RWPE1 (cell line): Measurements from ENCODE around the gene ADGRG1.
A peak's percentile ranks its signal among the peaks of the same experiment; 100 is the strongest.

Source experiments
- CTCF ChIA-PET: fragments of 350-600 bp; sonication (Branson Sonifier 250); formaldehyde crosslinking; extraction: SDS; loops from one replicate; lab custom pipeline; 2021; lab: Yijun Ruan, JAX
- POLR2A ChIA-PET: fragments of 400-600 bp; formaldehyde crosslinking; extraction: SDS; loops from one replicate; lab custom pipeline; 2020; ENCODE audit warnings: antibody characterized with exemption; ENCODE audit not compliant: low non-redundant PET; lab: Yijun Ruan, JAX
- DNase-seq: peaks from one replicate; pipeline ENCODE4 v3.0.0; 2012; ENCODE audit warnings: low spot score
- H3K27ac ChIP-seq: fragments of 450-650 bp; 2 replicates; pipeline ENCODE4 v1.5.1; 2017
- TF ChIP-seq, protein P1 (sequence below): fragments of 450-650 bp; conservative IDR thresholded peaks from 2 replicates; pipeline ENCODE4 v1.5.1; 2017; ENCODE audit warnings: low read depth, mild to moderate bottlenecking

ADGRG1 gene

GRCh38 chr16:57598437-57598836, 30.0 kb upstream of the ADGRG1 start:
- H3K27ac ChIP-seq = no peak overlapping the region
- CTCF ChIA-PET = interaction anchor here (3.6 kb wide), 1 partner anchor 51 kb away, joined by 22 read pairs; no protein-coding TSS in a partner anchor
- no peak for DNase-seq
- POLR2A ChIA-PET = no interaction called here
- TF ChIP-seq, protein P1, sequence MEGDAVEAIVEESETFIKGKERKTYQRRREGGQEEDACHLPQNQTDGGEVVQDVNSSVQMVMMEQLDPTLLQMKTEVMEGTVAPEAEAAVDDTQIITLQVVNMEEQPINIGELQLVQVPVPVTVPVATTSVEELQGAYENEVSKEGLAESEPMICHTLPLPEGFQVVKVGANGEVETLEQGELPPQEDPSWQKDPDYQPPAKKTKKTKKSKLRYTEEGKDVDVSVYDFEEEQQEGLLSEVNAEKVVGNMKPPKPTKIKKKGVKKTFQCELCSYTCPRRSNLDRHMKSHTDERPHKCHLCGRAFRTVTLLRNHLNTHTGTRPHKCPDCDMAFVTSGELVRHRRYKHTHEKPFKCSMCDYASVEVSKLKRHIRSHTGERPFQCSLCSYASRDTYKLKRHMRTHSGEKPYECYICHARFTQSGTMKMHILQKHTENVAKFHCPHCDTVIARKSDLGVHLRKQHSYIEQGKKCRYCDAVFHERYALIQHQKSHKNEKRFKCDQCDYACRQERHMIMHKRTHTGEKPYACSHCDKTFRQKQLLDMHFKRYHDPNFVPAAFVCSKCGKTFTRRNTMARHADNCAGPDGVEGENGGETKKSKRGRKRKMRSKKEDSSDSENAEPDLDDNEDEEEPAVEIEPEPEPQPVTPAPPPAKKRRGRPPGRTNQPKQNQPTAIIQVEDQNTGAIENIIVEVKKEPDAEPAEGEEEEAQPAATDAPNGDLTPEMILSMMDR = no peak

DNA sequence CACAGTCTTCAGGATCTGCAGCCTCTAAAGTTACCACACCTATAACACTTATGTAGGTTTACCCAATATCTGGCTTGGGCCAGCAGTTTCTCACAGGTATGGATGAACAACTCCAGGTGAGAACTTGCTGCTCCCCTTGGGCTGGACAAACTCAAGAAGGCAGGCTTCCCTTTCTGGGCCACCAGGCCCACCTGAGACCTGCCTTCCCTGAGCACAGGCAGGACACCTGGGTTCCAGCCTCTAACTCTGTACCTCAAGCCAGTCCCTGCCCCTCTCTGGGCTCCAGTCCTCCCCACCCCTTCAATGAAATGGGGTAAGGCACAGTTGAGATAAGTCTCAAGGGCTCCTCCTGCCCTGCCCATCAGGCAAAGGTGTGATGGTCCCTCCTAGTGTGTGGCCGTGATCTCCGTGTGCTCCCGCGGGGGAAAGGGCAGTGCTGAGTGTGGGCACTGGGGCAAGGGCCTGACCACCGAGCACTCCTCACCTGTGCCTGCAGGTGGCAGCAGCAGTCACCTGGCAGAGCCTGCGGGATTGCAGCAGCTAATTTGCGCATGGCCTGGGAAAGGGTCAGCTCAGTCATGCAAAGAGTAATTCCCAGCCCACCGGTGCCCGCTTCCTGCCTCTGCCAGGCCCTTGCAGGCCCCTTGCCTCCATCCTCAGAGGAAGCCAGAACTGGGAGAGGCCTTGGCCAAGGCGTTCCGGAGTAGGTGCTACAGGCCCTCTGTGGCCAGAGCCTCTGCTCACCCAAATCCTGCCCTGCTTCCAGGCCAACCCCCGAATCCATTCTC, 28.2 kb upstream of the ADGRG1 start:
- CTCF ChIA-PET = interaction anchor here (0.6 to 3.6 kb wide), 23 partner anchors 9 to 493 kb away, joined by 3 to 22 read pairs (median 3); no protein-coding TSS in a partner anchor
- H3K27ac ChIP-seq = no peak overlapping the region
- peak; percentile 62 for DNase-seq
- TF ChIP-seq, protein P1 = peak; percentile 90
- POLR2A ChIA-PET = no interaction called here

DNA sequence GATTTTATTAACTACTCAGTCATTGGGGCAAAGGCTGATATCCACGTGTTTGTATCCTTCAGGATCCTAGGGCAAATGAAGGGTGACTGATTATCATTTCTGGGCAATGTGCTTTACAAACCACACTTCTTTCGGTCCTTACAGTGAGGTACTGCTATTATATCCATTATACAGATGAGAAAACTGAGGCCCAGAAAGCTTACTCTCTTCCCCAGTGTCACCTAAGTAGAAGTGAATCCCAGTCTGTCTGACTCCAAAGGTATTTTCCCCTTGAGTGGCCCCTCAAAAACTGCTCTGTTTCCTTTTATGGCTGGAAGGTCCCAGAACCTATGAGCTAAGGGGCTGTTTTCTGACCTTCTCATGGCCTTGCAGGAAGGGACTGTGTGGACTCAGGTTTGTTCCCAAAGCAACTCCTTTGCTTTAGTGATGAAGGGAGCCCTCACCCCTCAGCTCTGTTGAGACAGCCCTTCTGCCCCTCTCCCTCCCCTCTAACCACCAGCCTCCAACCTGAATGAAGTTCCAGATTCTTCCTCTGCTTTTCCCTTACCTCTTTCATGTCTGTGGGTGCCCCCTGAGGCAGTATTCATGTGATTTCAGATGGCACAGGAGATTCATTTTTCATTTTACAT, 27.4 kb upstream of the ADGRG1 start:
- TF ChIP-seq, protein P1 = no peak
- CTCF ChIA-PET = interaction anchor here (0.6 to 3.6 kb wide), 15 partner anchors 11 to 304 kb away, joined by 3 to 22 read pairs (median 3); no protein-coding TSS in a partner anchor

DNA sequence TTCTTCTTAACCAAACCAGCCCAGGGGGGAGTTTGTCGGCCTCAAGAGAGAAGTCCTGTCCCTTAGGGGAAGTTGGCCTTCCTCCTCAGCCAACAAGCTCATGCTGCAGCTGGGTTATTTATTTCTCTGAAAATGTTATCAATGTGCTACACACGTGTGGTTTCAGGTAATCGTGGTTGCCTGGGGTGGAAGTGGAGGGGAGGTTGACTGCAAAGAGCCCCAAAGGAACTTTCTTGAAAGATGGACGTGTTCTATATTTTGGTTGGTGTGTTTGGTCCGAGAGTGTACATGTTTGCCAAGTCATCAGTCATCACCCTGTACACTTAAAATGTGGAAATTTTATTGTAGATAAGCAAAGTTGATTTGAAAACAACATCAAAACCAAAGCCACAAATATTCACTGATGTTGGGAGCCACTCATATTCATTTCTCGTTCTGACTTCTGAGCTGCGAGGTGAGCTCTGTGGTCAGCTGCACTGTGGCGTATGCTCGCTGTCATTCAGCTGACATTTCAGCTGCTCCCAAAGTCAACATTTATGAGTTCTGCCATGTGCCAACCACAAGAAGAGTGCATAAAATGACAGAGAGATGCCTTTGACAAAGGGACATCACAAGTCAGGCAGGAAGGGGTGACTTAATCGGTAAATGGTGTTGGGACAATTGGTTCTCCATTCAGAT, 26.5 kb upstream of the ADGRG1 start:
- ChIA-PET CTCF (interaction anchor here (0.6 to 3.6 kb wide), 4 partner anchors 18 to 527 kb away, joined by 3 to 22 read pairs (median 4); no protein-coding TSS in a partner anchor), POLR2A (no interaction called here)
- no peak overlapping the region for H3K27ac ChIP-seq
- TF ChIP-seq, protein P1 = no peak
- no peak for DNase-seq

More for the DNA sequence above, 27.4 kb upstream of the ADGRG1 start:
- POLR2A ChIA-PET = no interaction called here
- no peak for DNase-seq
- H3K27ac ChIP-seq = no peak overlapping the region

GRCh38 chr16:57603115-57604024, 25.1 kb upstream of the ADGRG1 start:
- TF ChIP-seq, protein P1 = no peak
- H3K27ac ChIP-seq = no peak overlapping the region
- ChIA-PET POLR2A (no interaction called here), CTCF (no interaction called here)
- no peak for DNase-seq
